Activated naive CD4-positive, alpha-beta T cell treated with Interleukin-2 at 50 U/mL for 16 hours (primary cell): ENCODE data around the gene CLNS1A.
"Not testable (repeated sequence)": the region's sequence is repeated elsewhere in the genome, so short reads cannot be mapped to it uniquely, and the experiment has no call there.

Source experiments
- DNase-seq: peaks from one replicate; pipeline ENCODE4 v3.0.0-alpha.2; 2020

The CLNS1A gene

DNA sequence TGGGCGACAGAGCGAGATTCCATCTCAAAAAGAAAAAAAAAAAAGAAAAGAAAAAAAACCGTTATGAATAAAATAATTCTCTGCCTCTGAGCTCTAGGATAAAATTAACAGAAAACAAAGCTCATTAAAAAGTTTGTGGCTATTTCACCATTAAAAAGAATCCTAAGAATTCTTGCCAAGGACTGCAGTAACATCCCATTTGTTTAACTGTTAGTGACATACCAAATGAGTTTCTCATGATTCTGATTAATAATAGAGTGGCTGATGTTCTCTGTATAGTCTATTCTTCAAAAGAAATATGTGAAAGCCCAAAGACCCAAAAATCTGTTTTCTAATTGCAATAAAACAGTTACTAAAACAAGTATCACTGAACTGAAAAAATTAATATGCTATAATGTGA is 19.7 kb downstream of the CLNS1A start:
- no peak for DNase-seq

DNA sequence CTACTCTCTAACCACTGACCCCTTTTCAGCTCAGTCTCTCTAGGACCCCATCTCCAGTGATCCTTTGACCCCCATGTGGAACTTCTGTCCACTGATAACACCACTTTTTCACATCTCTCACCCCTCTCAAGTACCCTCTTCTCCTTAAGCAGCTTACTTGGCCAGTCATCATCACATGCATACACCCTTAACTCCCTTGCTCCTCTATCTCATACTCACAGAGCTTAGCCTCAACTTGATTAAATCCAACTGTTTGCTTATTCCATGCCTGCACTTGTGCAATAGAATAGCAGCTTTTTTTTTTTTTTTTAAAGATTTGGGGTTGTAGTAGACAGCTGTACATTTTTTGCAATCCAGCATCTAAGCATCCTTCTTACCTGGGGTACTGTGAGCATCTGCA is 25.7 kb downstream of the CLNS1A start:
- DNase-seq: no peak

GRCh38 chr11:77609234-77609633 is 28.4 kb downstream of the CLNS1A start:
- no peak for DNase-seq

DNA sequence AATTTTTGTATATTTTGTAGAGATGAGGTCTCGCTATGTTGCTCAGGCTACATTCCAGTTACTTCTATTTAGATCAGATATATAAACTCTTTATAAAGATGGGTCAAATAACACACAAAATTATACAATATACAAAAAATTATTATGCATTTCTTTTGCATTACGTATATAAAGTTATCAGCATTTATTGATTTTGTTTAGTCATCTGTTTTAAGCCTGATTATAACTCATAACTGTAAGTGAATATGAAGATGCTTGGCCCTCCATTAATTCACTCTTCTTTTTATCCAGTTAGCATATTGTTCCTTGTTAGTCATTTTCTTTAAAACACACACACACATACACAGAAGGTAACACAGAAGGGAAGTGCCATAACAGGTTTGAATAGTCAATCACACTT is 33.3 kb downstream of the CLNS1A start:
- DNase-seq: no peak

DNA sequence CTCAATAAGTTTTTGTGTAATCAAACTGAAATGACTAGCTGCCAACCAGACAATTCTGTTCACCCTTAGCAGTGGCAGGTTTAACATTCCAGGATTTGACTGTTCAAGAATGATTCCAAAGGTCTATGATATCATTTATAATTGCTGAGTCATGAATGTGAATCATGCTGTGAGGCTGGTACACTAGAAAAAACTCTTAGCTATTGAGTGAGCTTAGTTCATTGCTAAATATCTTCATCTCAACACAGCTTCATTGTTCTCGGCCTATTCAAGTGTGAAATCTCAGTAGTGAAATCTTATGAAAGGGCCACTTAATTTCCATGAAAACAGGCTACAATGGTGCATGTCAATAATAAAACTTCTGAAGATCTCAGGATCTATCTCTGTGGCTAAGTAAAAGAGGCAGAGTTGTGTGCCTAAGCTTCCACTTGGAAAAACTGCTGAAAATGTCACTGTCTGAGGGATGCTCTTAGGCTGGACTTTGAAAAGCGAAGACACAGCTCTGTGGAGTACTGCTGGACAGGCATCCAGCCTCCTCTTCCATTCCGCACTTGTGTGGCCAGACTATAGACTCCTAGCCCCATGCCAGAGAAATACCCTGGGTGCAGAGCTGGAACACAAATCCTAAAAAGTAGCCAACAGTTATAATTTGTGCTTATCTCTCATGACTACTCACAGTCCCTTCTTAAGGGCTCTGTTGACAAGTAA is 35.1 kb downstream of the CLNS1A start:
- no peak for DNase-seq

DNA sequence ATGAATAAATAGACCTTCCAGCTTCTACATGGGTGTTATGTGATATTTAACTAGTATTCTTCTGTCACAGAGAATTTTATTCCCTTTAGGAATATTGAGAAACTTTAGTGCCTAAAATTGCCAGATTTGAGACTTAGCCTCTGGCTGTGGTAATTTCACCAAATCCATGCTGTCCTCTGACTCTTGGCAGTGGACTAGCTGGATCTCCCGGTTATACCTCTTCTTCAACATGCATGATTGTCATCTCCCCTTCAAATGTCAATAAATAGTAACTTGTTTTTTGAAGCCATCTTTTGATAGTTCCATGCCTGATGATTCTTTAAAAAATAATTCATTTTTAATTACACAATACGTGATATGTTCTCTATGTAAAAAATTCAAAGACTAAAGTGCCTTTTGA is 39.4 kb downstream of the CLNS1A start:
- no peak for DNase-seq

GRCh38 chr11:77596626-77597025 is 41.0 kb downstream of the CLNS1A start:
- no peak for DNase-seq

GRCh38 chr11:77593883-77594282 is 43.7 kb downstream of the CLNS1A start:
- DNase-seq: no peak

DNA sequence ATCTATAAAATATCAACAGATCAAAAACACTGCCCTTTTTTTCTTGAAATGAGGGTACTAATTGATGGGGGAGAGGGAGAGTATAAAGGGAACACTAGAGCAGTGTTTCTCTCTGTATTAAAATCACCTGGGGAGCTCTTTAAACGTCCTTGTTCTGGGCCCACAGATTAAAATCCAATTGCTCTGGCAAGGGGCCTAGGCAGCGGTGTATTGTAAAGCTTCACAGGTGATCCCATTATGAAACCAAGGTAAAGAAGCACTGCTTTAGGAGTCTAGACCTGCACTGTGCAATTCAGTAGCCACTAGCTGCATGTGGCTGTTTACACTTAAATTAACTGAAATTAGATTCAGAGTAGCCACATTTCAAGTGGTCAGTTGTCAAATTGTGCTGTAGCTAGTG is 44.9 kb downstream of the CLNS1A start:
- no peak for DNase-seq

- DNase-seq: peak; percentile 4
Measured at GRCh38 chr11:77590194-77590782, 47.3 kb downstream of the CLNS1A start.

DNA sequence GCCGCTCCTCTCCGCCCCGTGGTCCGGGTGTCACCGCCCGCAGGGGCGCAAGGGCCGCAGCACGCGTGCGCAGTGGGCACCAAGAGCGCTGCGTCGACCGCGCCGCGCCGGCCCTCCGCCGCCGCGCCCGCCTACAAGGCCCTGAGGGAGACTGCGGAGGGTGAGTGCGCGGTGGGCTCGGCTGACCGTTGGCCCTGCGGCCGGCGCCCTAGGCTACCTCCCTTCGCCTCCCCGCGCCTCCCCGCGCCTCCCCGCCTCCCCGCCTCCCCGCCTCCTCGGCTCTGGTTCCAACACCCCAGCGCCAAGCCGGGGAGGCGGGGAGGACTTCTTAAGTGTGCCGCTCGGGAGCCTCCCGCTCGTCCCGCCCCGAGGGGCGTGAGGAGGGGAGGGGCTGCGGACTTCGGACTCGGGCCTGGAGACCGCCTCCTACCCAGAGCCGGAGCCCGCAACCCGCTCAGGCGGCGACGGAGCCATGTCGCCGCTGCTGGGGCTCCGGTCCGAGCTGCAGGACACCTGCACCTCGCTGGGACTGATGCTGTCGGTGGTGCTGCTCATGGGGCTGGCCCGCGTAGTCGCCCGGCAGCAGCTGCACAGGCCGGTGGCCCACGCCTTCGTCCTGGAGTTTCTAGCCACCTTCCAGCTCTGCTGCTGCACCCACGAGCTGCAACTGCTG is 47.9 kb downstream of the CLNS1A start, which contains the start of gene AQP11:
TSS of gene AQP11 (plus strand) at position 433 of the 673 bp plus-strand sequence. CDS start at position 473, 40 bp downstream.
- peak; percentile 66 for DNase-seq

GRCh38 chr11:77589181-77589520 is 48.4 kb downstream of the CLNS1A start:
- DNase-seq: no peak

DNA sequence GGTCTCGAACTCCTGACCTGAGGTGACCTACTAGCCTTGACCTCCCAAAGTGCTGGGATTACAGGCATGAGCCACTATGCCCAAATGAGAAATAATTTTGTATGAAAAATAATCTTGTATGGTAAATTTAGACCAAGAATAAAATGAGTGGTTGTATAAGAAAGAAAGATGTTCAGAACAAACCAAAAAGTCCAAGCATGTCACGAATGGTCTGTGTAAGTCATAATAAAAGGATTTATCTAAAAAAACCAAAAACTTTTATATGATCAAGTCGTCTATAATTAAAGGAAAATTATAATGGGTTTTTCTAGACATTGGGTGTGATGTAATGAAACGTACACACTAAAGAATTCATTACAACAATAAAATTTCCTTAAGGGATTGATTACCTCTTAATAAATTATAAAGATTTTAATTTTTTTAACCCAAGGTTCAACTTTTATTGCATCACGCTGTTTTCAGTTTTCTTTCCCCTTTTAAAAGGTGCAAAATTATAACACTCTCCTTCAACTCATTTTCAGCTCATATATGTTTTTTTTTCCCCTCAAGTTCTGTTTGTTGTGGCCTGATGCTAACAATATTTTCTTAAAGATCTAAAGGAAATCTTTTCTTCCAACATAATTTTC is 56.8 kb downstream of the CLNS1A start:
- no peak for DNase-seq

DNA sequence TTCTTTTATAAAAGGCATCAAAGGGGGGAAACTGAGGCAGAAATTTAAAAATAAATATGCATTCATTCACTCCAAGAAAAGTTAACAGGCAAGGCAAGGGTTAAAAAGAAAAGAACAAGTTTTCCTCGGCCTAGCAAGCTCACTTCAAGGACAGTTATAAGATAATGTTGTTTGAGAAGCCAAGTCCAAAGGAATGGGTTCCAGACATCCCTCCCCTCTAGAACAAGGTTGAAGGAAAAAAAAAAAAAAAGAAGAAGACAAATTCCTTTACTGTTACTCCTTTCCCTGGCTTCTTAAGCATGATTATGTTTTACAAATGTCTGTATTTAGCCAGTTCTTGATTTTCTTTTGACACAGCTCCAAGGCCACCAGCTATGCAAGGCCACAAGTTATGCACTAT is 62.2 kb downstream of the CLNS1A start:
- not testable (repeated sequence) for DNase-seq

GRCh38 chr11:77570896-77571295 is 66.7 kb downstream of the CLNS1A start:
- not testable (repeated sequence) for DNase-seq

- DNase-seq: no peak
Measured at GRCh38 chr11:77569676-77570070, 67.9 kb downstream of the CLNS1A start.

GRCh38 chr11:77568916-77569675 is 68.5 kb downstream of the CLNS1A start:
- DNase-seq: no peak

GRCh38 chr11:77568306-77568705 is 69.3 kb downstream of the CLNS1A start:
- DNase-seq: no peak
